ENCODE results near the gene PROKR1.
"Not testable (repeated sequence)": the region's sequence is repeated elsewhere in the genome, so short reads cannot be mapped to it uniquely, and the experiment has no call there.

The PROKR1 gene

DNA sequence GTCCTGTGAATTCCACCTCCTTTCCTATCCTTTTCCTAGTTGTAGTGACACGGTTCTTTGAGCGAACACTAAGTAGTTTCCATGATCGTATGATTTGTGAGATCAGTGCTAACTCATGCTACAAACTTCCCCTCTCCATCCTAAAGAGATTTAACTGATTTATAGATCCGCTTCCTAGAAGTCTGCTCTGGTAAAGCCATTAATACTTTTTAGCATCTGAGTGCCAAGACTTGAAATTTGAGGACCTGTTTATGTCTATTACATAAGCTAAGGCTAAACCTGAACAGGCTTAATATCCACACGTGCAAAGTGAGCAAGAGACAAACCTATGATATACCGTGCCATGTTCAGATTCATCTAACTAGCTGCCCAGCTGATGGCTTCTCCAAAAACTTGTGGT, 14.9 kb downstream of the PROKR1 start:
- DNase-seq (ENCODE audit: low read depth) = no peak

DNA sequence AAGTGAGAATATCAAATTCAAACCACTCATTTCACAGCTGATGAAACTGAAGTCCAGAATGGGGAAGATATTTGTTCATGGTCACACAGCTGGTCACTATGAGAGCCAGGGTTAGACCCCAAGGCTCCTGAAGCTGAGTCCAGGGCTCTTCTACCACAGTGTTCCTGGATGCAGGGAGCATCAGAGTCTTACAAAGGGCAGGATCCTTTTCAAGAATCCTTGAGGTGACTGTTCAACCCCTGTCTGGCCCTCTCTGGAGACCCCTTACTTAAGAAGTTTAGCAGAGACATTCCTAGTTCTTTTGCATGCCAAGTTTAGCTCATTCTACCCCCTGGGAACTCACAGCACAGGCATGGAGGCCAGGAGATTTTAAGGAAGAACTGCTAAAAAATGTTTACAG, 15.7 kb downstream of the PROKR1 start:
- no peak for DNase-seq (ENCODE audit: low read depth)

DNA sequence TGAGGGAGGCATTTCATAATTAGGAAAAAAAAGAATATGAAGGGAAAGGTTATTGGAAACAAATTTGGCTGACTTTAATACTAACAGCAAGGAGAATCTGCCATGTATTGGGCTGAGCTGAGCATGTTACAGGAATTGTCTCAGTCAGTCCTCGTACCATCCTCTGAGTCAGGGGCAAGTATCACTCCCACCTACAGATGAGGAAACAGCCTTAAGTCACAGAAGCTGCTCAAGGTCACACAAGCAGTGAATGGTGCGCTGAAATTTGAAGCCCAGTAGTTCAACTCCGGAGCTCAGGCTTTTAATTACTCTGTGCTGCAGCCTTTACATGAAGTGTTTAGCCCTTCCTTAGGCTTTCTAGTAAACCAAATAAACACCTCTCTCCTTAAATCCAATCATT, 17.3 kb downstream of the PROKR1 start:
- DNase-seq (ENCODE audit: low read depth) = no peak

DNA sequence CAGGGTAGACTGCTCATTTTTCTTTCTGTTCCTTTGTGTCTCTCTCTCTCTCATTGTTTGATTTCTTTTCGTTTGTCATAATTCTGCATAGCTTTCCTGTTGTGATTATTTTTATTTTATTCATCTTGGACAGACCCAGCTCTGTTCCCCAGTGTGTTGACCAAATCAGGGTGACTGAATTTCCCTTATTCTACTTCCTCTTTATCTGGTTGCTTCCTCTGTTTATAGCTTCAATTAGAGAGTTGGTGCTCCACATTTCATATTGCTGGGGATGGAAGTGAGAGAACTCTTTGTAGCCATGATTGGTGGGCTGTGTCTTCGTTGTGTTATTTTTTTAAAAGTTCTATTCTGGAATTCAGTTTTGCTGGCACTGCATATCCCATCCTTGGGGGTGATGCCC, 19.1 kb downstream of the PROKR1 start:
- no peak for DNase-seq (ENCODE audit: low read depth)

GRCh38 chr2:68663371-68664156, 20.2 kb downstream of the PROKR1 start:
- no peak for DNase-seq (ENCODE audit: low read depth)

DNA sequence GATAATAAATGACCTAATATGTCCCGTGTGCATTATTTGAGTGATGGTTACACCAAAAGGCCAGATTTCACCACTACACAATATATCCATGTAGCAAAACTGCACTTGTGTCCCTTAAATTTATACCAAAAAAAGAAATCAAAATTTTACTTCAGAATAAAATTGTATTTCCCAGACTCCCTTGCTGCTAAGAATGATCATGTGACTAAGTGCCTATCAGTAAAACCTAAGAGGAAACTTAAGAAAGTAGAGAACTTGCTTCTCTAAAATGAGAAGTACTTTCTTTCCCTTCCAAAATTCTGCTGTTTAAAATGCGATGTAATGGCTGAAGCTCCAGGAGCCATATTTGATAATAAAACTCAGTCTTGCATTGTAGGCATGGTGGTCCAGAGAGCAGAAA, 24.0 kb downstream of the PROKR1 start:
- DNase-seq (ENCODE audit: low read depth) = no peak

DNA sequence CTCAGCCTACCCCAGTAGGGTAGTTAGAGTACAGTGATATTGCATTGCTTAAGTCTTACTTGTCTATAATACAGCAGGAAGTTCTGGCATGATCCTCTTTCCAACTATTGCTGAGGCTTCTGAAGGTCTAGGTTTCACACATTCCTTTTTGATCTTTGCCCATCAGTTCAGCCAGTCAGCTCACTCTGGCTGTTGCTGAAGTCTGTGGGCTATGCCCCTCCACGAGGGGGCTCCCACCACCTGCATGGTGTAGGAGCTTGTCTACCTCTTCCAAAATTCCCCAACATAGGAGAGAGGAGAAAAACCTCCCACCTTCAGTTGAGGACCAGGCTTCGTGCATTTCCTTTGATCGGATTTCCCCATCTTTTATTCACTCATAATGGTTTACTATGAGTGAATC, 26.3 kb downstream of the PROKR1 start:
- DNase-seq (ENCODE audit: low read depth) = no peak

DNA sequence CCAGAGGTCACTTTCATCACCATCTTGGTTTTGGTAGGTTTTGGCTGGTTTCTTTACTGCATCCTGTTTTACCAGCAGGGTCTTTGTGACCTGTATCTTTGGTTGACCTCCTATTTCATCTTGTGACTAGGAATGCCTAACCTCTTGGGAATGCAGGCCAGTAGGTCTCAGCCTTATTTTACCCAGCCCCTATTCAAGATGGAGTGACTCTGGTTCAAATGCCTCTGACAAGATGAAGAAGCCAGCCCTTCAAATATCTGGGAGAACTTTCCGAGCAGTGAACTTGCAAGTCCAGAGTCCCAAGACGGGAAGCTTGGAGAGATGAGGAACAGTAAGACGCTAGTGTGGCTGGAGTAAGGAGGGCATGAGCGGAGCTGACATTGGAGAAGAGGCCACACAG, 28.6 kb downstream of the PROKR1 start:
- no peak for DNase-seq (ENCODE audit: low read depth)

- DNase-seq (ENCODE audit: low read depth) = no peak
Observed at GRCh38 chr2:68673631-68674030, 30.3 kb downstream of the PROKR1 start.

DNA sequence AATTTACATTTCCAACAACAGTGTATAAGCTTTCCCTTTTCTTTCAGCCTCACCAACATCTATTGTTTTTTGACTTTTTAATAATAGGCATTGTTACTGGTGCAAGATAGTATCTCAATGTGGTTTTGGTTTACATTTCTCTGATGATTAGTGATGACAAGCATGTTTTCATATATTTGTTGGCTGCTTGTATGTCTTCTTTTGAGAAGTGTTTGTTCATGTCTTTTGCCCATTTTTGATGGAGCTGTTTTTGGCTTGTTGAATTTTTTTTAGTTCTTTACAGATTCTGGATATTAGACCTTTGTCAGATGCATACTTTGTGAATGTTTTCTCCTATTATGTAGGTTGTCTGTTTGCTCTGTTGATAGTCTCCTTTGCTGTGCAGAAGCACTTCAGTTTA, 32.1 kb downstream of the PROKR1 start:
- no peak for DNase-seq (ENCODE audit: low read depth)

GRCh38 chr2:68677837-68678236, 34.5 kb downstream of the PROKR1 start:
- not testable (repeated sequence) for DNase-seq (ENCODE audit: low read depth)

DNA sequence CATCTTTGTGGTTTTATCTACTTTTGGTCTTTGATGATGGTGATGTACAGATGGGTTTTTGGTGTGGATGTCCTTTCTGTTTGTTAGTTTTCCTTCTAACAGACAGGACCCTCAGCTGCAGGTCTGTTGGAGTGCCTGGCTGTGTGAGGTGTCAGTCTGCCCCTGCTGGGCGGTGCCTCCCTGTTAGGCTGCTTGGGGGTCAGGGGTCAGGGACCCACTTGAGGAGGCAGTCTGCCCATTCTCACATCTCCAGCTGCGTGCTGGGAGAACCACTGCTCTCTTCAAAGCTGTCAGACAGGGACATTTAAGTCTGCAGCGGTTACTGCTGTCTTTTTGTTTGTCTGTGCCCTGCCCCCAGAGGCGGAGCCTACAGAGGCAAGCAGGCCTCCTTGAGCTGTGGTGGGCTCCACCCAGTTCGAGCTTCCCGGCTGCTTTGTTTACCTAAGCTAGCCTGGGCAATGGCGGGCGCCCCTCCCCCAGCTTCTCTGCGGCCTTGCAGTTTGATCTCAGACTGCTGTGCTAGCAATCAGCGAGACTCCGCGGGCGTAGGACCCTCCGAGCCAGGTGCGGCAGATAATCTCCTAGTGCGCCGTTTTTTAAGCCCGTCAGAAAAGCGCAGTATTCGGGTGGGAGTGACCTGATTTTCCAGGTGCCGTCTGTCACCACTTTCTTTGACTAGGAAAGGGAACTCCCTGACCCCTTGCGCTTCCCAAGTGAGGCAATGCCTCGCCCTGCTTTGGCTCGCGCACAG, 36.0 kb downstream of the PROKR1 start:
- DNase-seq (ENCODE audit: low read depth) = not testable (repeated sequence)

DNA sequence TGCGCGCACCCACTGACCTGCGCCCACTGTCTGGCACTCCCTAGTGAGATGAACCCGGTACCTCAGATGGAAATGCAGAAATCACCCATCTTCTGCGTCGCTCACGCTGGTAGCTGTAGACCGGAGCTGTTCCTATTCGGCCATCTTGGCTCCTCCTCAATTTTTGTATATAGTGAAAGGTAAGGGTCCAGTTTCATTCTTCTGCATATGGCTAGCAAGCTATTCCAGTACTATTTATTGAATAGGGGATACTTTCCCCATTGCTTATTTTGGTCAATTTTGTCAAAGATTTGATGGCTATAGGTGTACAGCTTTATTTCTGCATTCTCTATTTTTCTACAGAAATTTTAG, 36.5 kb downstream of the PROKR1 start:
- DNase-seq (ENCODE audit: low read depth) = not testable (repeated sequence)

GRCh38 chr2:68684197-68684596, 40.8 kb downstream of the PROKR1 start:
- DNase-seq (ENCODE audit: low read depth) = no peak

- DNase-seq (ENCODE audit: low read depth) = no peak
Observed at GRCh38 chr2:68686178-68686577, 42.8 kb downstream of the PROKR1 start.

DNA sequence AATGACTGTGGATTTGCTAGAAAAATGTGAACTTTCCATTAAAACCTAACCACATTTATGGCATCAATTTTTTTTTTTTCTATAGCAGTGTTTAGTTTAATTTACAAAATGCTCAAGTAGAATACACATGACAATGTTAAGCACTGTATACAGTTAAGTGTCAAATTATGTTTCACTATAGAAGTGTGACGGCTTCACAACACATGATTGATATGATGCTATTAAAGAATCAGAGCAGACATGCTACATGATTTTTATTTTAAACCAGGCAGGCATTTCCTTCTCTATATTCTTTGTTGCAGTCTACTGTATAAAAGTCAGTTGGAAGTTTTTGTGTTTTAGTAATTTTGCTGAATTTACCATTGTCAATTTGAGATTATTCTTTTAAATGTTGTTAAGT, 43.6 kb downstream of the PROKR1 start:
- no peak for DNase-seq (ENCODE audit: low read depth)

- no peak for DNase-seq (ENCODE audit: low read depth)
Observed at GRCh38 chr2:68689553-68690537, 46.5 kb downstream of the PROKR1 start.

DNA sequence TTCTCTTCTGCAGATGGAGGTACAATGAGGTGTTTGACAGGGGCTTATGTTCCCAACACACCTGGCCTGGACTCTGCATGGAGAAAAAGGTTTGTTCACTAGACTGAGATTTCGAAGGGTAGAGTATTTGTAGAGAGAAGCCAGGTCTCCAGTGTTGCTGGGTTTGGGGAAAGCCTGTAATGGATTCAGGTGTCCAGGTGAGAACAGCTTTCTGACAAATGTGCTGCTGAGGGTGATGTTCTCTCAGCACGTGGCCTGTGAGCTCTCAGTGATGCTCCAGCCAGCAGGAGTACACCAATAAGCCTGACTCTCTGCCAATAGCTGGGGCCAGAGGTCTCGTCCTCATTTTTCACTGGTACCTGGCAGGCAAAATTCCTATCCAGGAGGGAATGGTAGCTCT, 47.5 kb downstream of the PROKR1 start:
- no peak for DNase-seq (ENCODE audit: low read depth)

DNA sequence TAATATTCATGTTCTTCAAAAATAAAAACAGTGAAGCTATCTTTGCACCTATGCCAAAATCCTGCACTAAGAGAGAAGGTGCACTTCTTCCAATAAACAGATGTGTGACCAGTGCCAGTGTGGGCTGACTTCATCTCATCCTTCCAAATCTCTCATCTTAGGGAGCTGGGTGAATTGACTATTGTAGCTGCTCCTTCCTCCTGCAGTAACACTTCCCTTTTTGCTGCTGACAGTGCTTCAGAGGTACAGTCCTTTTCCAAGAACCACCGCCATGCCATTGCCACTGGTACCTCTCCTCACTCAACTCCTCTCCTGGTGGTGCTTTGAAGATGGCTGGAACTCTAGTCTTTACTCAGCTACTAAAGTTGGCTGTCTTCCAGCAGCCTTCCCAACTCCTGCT, 49.1 kb downstream of the PROKR1 start:
- DNase-seq (ENCODE audit: low read depth) = no peak

DNA sequence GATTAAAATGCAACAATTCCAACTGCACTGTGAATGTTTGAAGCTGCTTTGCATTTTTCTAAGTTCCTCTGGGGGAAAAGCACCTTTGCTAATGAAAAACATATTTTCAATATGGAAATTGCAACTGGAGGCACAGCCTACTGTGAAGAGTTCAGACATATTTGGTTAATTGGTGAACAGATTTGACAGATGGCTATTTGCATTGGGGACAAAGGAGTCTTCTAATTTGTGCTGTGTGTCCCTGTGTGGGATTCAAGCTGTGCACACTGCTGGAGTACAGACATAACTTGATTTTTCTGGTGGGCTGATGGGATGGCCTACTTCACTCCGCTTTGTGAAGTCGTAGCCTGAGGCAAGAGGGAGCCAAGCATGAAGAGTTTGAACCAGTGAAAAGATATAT, 50.6 kb downstream of the PROKR1 start:
- no peak for DNase-seq (ENCODE audit: low read depth)

- no peak for DNase-seq (ENCODE audit: low read depth)
Observed at GRCh38 chr2:68695971-68696370, 52.6 kb downstream of the PROKR1 start.

GRCh38 chr2:68696554-68696953, 53.2 kb downstream of the PROKR1 start:
- no peak for DNase-seq (ENCODE audit: low read depth)

Measured in CMK (cell line).